IMR-90 (cell line): ENCODE results near the gene ANAPC7.

Experiments used
- CEBPB ChIP-seq: IDR thresholded peaks from 2 replicates; pipeline ENCODE4 v1.6.1; 2012; ENCODE audit warnings: low read depth, low read length, improper control_type of control experiment
- CHD1 ChIP-seq: IDR thresholded peaks from 2 replicates; pipeline ENCODE4 v1.6.1; 2012; ENCODE audit warnings: low read depth, low read length, improper control_type of control experiment
- POLR2A ChIP-seq: IDR thresholded peaks from 2 replicates; pipeline ENCODE4 v1.6.1; 2012; ENCODE audit warnings: mild to moderate bottlenecking, low read depth, low read length
- RAD21 ChIP-seq: IDR thresholded peaks from 2 replicates; pipeline ENCODE4 v1.6.1; 2012; ENCODE audit warnings: low read length, improper control_type of control experiment
- RCOR1 ChIP-seq: IDR thresholded peaks from 2 replicates; pipeline ENCODE4 v1.6.1; 2012; ENCODE audit warnings: mild to moderate bottlenecking, low read length, improper control_type of control experiment; ENCODE audit not compliant: insufficient replicate concordance
- RFX5 ChIP-seq: IDR thresholded peaks from 2 replicates; pipeline ENCODE4 v1.8.0; 2012; ENCODE audit warnings: low read depth, mild to moderate bottlenecking, low read length, moderate library complexity
- TF ChIP-seq, protein P1 (sequence below): conservative IDR thresholded peaks from 2 replicates; pipeline ENCODE4 v1.5.1; 2012; ENCODE audit warnings: mild to moderate bottlenecking, low read depth, low read length, improper control_type of control experiment
- TF ChIP-seq, protein P2 (sequence below): fragments of 150-350 bp; IDR thresholded peaks from 2 replicates; pipeline ENCODE4 v1.6.1; 2017; ENCODE audit warnings: mild to moderate bottlenecking, antibody characterized with exemption, low read length, low read depth

DNA sequence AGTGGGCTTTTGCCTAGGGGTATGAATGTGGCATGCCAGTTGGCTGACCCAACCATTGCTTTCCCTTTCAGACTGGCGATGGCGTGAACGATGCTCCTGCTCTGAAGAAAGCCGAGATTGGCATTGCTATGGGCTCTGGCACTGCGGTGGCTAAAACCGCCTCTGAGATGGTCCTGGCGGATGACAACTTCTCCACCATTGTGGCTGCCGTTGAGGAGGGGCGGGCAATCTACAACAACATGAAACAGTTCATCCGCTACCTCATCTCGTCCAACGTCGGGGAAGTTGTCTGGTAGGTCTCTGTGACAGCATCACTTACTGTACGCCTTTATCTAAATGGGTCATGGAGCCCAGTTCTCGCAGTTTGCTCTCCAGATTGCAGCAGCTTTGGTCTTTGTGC is 61.4 kb downstream of the ANAPC7 start:
- TF ChIP-seq POLR2A (no peak), RFX5 (no peak), CEBPB (no peak), RCOR1 (no peak), RAD21 (no peak), CHD1 (no peak)
- TF ChIP-seq, protein P1, sequence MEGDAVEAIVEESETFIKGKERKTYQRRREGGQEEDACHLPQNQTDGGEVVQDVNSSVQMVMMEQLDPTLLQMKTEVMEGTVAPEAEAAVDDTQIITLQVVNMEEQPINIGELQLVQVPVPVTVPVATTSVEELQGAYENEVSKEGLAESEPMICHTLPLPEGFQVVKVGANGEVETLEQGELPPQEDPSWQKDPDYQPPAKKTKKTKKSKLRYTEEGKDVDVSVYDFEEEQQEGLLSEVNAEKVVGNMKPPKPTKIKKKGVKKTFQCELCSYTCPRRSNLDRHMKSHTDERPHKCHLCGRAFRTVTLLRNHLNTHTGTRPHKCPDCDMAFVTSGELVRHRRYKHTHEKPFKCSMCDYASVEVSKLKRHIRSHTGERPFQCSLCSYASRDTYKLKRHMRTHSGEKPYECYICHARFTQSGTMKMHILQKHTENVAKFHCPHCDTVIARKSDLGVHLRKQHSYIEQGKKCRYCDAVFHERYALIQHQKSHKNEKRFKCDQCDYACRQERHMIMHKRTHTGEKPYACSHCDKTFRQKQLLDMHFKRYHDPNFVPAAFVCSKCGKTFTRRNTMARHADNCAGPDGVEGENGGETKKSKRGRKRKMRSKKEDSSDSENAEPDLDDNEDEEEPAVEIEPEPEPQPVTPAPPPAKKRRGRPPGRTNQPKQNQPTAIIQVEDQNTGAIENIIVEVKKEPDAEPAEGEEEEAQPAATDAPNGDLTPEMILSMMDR: no peak
- TF ChIP-seq, protein P2, sequence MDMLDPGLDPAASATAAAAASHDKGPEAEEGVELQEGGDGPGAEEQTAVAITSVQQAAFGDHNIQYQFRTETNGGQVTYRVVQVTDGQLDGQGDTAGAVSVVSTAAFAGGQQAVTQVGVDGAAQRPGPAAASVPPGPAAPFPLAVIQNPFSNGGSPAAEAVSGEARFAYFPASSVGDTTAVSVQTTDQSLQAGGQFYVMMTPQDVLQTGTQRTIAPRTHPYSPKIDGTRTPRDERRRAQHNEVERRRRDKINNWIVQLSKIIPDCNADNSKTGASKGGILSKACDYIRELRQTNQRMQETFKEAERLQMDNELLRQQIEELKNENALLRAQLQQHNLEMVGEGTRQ: no peak
